HG03097 (cell line): ENCODE measurements around the gene ACSS2.

Experiments
- ATAC-seq: cut with Tn5 transposase; IDR thresholded peaks from one replicate; pipeline ENCODE4 v1.9.1; 2021; ENCODE audit not compliant: unreplicated experiment, low FRiP score

The ACSS2 gene

GRCh38 chr20:34876406-34877282, at the start of gene ACSS2:
ACSS2 (plus strand) TSS chr20:34876612; CDS start chr20:34876646, 34 bp downstream.
- peak; percentile 53 for ATAC-seq

- no peak for ATAC-seq
Observed at GRCh38 chr20:34829191-34829590, 47.2 kb upstream of the ACSS2 start.

- no peak for ATAC-seq
Observed at GRCh38 chr20:34831936-34832335, 44.5 kb upstream of the ACSS2 start.

GRCh38 chr20:34834459-34834893, 41.9 kb upstream of the ACSS2 start:
- no peak for ATAC-seq

GRCh38 chr20:34842143-34842542, 34.3 kb upstream of the ACSS2 start:
- no peak for ATAC-seq

- ATAC-seq: no peak
Observed at GRCh38 chr20:34843421-34843820, 33.0 kb upstream of the ACSS2 start.

- ATAC-seq: no peak
Observed at GRCh38 chr20:34848597-34848996, 27.8 kb upstream of the ACSS2 start.

- no peak for ATAC-seq
Observed at GRCh38 chr20:34849778-34850177, 26.6 kb upstream of the ACSS2 start.

DNA sequence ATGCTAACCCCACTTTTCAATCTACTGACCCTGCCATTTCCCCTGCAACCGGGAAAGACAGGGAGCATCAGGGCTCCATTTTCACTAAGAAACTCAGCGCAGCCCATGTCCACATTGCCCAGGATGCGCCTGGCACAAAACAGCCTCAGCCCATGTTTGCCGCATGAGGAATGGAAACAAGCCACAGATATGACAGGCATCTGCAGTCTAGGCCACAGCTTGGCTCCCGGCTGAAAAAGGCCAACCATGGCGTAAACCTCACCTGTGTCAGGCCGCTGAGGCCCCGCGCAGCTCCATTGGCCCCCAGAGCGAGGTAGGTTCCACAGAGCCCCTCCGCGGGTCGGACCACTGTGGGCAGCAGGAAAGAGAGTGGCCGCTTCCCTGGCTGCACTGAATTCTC, 25.4 kb upstream of the ACSS2 start:
- no peak for ATAC-seq

- no peak for ATAC-seq
Observed at GRCh38 chr20:34852298-34852697, 24.1 kb upstream of the ACSS2 start.

DNA sequence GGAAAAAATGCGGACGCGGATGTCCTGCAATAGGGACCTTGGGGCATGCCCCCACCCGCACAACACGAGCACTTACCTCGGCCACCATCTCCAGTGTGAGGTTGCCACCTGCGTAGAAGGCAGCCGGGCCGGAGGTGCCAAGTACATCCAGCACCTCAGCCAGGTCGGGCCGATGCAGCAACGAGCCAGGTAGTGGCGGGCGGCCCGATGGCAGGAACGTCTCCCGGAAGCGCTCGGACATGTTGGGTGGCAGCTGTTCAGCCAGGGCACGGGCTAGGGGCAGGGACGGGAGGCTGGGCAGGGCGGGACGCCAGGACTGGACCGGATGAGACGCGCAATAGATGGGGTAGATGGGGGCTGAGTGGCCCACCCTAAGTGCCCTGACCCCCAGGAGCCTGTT, 17.0 kb upstream of the ACSS2 start:
- ATAC-seq: no peak

GRCh38 chr20:34859826-34860545, 16.4 kb upstream of the ACSS2 start:
- no peak for ATAC-seq

DNA sequence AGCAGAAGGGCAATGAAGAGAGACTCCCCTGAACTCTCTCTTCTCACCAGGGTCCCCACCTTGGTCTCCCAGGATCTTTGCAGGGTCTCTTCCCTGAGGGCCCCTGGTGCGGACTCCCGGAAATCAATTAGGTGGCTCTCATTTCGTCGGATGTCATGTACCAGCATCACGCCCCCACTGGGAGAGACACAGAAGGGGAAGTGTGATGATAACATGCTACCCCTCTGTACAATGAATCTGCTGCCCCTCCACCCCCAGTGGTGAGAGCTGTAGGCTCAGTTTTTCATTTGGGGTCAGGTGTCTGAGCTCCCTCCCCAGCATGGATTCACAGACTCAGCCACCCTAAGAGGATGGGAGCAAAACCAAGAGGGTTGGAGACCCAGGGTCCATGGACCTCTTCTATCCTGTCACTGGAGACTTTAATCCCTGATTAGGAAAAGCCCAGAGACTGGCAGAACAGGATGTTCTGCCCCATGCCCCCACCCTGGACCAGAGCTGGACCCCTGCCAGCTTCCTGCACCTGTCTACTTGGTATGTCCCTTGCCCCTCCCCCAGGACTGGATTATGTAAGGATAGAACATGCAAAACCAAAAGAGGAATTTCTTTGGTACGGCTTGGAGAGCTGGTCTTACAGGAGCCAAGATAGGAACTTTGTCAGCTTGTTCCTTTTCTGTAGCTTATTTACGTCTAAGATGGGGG, 14.9 kb upstream of the ACSS2 start:
- no peak for ATAC-seq

- no peak for ATAC-seq
Observed at GRCh38 chr20:34862724-34863123, 13.7 kb upstream of the ACSS2 start.

DNA sequence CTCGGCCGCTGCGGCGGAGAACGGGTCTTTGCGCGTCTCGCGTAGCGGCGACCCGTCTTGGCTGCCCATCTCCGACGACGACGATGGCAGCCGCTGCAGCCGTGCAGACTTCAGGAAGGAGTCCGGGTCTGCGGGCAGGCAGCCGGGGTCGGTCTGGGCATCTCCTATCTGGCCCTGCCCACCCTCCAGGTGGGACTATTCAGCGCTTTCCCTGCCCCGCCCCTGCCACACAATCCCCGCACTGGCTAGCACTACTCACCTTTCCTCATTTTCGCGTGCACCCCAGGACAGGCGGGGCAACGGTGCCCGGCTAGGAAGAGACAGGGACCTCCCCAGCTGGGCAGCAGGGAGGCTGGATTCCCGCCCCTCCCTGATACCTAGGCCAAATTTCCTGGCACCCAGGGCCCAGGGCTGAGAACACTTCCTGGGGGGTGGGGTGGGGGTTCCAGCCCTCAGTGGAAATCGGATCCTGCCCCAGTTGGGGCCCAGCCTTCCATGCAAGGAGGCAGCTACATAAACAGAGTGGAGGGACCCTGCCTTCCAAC, 12.9 kb upstream of the ACSS2 start:
- ATAC-seq: no peak

DNA sequence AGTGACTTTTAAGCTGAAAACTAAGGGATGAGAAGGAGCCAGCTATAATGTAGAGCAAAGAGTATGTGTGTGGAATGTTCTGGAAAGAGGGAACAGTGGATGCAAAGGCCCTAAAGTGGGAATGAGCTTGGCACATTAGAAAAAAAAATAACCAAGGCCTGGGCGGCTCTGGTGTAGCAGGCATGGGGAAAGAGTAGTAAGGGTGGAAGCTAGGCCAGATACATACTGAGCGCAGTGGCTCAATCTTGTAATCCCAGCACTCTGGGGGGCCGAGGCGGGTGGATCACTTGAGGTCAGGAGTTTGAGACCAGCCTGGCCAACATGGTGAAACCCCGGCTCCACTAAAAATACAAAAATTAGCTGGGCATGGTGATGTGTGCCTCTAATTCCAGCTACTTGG, 12.2 kb upstream of the ACSS2 start:
- no peak for ATAC-seq

DNA sequence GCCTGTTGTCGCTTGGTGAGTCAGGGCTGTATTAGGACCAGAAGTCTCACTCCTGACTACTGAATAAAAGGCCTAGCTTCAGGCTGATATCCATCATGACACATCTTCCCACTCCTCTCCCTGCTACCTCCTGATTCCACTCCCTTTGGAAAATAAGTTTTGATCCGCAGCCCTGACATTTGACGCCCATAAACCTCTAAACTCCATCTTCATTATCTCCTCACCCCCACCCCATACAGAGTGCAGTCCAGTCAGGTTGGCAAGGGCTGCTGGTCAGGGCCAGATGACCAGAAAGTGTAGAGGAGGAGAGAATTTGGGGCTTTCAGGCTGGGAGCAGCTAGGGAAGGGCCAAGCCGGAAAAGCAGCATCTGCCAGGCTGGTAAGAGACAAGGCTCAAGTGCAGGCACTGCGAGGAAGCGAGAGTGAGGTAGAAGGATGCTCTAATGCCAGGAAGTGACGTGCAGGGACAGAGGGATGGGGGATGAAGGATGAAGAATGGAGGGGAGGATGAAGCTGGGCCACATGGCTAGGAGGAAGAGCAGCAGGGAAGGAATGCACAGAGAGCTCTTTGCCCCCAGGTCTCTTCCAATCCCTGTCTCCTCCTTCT, 5.0 kb upstream of the ACSS2 start:
- no peak for ATAC-seq

GRCh38 chr20:34871966-34872621, 4.3 kb upstream of the ACSS2 start:
- no peak for ATAC-seq

DNA sequence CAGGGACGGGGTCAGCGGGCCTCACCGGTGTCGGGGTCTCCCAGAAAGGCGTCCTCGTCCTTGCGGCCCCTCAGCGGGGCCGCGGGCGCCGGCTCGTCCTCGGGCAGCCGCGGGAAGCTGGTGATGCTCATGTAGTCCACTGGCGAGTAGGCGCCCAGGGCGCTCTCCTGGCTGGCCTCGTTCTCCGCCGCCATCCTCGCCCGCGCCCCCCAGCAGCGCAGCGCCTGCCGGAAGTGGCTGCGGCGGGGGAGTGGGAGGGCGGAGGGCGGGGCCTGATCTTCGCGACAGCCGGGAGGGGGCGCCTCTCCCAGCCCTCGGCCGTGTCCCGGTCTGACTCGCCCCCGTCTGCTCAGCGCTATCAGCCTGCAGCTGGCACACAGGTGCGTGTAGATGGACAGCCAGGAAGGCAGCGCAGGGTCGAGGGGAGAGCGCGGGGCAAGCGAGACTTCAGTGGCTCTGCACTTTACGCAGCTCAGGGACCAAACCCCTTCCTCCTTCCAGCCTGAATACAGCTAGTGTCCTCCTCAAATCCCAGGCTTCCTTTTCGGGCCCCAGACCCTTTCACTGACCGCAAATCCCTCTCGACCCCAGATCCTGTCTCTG, 3.7 kb upstream of the ACSS2 start, which contains the start of gene GGT7:
Gene GGT7, minus strand, starts transcription at position 235 of the 603 bp plus-strand sequence. Its CDS starts 41 bp downstream, at position 194.
- no peak for ATAC-seq
